ENCODE measurements around the gene DMRT3.

DNA sequence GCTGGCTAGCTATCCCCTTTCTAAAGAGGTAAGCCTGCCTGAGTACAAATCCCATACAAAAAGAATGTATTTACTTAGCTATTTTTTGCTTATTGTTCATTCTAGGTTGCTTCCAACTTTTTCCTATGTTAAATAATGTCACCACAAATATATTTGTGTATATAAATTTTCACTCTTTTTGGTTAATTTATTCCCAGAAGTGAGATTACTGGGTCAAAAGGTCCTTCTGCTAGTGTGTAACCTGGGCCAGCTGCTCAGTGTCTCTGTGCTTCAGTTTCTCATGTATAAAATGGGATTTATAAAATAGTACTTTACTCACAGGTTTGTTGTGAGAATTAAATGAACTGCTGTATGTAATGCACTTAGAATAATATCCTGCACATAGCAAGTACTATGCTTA, 49.8 kb downstream of the DMRT3 start:
- TF ChIP-seq, protein P1, sequence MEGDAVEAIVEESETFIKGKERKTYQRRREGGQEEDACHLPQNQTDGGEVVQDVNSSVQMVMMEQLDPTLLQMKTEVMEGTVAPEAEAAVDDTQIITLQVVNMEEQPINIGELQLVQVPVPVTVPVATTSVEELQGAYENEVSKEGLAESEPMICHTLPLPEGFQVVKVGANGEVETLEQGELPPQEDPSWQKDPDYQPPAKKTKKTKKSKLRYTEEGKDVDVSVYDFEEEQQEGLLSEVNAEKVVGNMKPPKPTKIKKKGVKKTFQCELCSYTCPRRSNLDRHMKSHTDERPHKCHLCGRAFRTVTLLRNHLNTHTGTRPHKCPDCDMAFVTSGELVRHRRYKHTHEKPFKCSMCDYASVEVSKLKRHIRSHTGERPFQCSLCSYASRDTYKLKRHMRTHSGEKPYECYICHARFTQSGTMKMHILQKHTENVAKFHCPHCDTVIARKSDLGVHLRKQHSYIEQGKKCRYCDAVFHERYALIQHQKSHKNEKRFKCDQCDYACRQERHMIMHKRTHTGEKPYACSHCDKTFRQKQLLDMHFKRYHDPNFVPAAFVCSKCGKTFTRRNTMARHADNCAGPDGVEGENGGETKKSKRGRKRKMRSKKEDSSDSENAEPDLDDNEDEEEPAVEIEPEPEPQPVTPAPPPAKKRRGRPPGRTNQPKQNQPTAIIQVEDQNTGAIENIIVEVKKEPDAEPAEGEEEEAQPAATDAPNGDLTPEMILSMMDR (IDR thresholded peaks at IDR 0.05; ENCODE audit: insufficient read depth, low read length) = no peak
- TF ChIP-seq POLR2AphosphoS5 (IDR thresholded peaks at IDR 0.05; ENCODE audit: low read depth) = no peak
- TF ChIP-seq GABPA (IDR thresholded peaks at IDR 0.05; ENCODE audit: low read depth) = no peak
- TF ChIP-seq, protein P2, sequence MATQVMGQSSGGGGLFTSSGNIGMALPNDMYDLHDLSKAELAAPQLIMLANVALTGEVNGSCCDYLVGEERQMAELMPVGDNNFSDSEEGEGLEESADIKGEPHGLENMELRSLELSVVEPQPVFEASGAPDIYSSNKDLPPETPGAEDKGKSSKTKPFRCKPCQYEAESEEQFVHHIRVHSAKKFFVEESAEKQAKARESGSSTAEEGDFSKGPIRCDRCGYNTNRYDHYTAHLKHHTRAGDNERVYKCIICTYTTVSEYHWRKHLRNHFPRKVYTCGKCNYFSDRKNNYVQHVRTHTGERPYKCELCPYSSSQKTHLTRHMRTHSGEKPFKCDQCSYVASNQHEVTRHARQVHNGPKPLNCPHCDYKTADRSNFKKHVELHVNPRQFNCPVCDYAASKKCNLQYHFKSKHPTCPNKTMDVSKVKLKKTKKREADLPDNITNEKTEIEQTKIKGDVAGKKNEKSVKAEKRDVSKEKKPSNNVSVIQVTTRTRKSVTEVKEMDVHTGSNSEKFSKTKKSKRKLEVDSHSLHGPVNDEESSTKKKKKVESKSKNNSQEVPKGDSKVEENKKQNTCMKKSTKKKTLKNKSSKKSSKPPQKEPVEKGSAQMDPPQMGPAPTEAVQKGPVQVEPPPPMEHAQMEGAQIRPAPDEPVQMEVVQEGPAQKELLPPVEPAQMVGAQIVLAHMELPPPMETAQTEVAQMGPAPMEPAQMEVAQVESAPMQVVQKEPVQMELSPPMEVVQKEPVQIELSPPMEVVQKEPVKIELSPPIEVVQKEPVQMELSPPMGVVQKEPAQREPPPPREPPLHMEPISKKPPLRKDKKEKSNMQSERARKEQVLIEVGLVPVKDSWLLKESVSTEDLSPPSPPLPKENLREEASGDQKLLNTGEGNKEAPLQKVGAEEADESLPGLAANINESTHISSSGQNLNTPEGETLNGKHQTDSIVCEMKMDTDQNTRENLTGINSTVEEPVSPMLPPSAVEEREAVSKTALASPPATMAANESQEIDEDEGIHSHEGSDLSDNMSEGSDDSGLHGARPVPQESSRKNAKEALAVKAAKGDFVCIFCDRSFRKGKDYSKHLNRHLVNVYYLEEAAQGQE (IDR thresholded peaks at IDR 0.05; ENCODE audit: insufficient replicate concordance, low read depth) = no peak
